Measurements from ENCODE around the gene LRRC36.
A peak's percentile ranks its signal among the peaks of the same experiment; 100 is the strongest.

Gene LRRC36

GRCh38 chr16:67326472-67327309, at the start of gene LRRC36, which contains the start of gene KCTD19:
TSS of gene LRRC36 (plus strand) at chr16:67326815. CDS start at chr16:67326863, 48 bp downstream.
TSS of gene KCTD19 (minus strand) at chr16:67326741. CDS start at chr16:67326707, 34 bp downstream.
- DNase-seq = peak; percentile 63

- no peak for DNase-seq
Measured at GRCh38 chr16:67277294-67277998, 49.2 kb upstream of the LRRC36 start.

GRCh38 chr16:67277999-67278772, 48.4 kb upstream of the LRRC36 start:
- no peak for DNase-seq

- no peak for DNase-seq
Measured at GRCh38 chr16:67278773-67279295, 47.8 kb upstream of the LRRC36 start.

- DNase-seq = peak; percentile 61
Measured at GRCh38 chr16:67279296-67280089, 47.1 kb upstream of the LRRC36 start, which contains the start of gene PLEKHG4. TSS of gene PLEKHG4 (plus strand) at chr16:67279532. CDS start at chr16:67280045, 513 bp downstream.

GRCh38 chr16:67280090-67281015, 46.3 kb upstream of the LRRC36 start:
- DNase-seq = no peak

- no peak for DNase-seq
Measured at GRCh38 chr16:67281536-67282446, 44.8 kb upstream of the LRRC36 start.

- no peak for DNase-seq
Measured at GRCh38 chr16:67282447-67282805, 44.2 kb upstream of the LRRC36 start.

- DNase-seq = no peak
Measured at GRCh38 chr16:67283039-67283825, 43.4 kb upstream of the LRRC36 start.

GRCh38 chr16:67283826-67284555, 42.6 kb upstream of the LRRC36 start:
- no peak for DNase-seq

GRCh38 chr16:67284699-67285646, 41.6 kb upstream of the LRRC36 start:
- no peak for DNase-seq

GRCh38 chr16:67286441-67287235, 40.0 kb upstream of the LRRC36 start:
- no peak for DNase-seq

GRCh38 chr16:67287960-67288359, 38.7 kb upstream of the LRRC36 start:
- no peak for DNase-seq

GRCh38 chr16:67291461-67291860, 35.2 kb upstream of the LRRC36 start:
- DNase-seq = no peak

GRCh38 chr16:67294171-67294757, 32.4 kb upstream of the LRRC36 start:
- DNase-seq = no peak

GRCh38 chr16:67294938-67295361, 31.7 kb upstream of the LRRC36 start:
- no peak for DNase-seq

Measured in NCI-H2227 treated with DMSO at 0.1 percent for 48 hours (cell line).